SK-N-SH (cell line): ENCODE measurements around the gene TNFAIP3. TPM values are rescaled to one million over a fixed set of nuclear protein-coding genes. Genes with fewer than 3 reads are reported as not detected.

Experiments
- CTCF ChIA-PET: fragments of 300-600, 350-600 bp; formaldehyde crosslinking; extraction: SDS; loops from one replicate; lab custom pipeline; 2021; lab: Yijun Ruan, JAX
- POLR2A ChIA-PET: fragments of 350-600 bp; sonication (Branson Sonifier 250); formaldehyde crosslinking; extraction: SDS; loops from one replicate; lab custom pipeline; 2020; ENCODE audit warnings: antibody characterized with exemption, inconsistent platforms; lab: Yijun Ruan, JAX
- DNase-seq: peaks from one replicate; pipeline ENCODE4 v3.0.0; 2012
- H2AFZ ChIP-seq: fragments of 200-600 bp; sonication (generic); 2 replicates; pipeline ENCODE4 v1.8.1; 2016; ENCODE audit warnings: antibody characterized with exemption, mild to moderate bottlenecking, low read depth
- H3F3A ChIP-seq: fragments of 200-600 bp; sonication (generic); replicated peaks from 2 replicates; pipeline ENCODE3; 2016; ENCODE audit warnings: antibody characterized with exemption, mild to moderate bottlenecking; ENCODE audit not compliant: insufficient read depth
- H3K27ac ChIP-seq, 2 experiments: fragments of 200-500 bp in 1 of 2; fragments of 200-600 bp in 1 of 2; sonication (Bioruptor generic) in 1 of 2; sonication (generic), shearing (Covaris generic) in 1 of 2; 2 replicates each; pipeline versions ENCODE4 v1.5.1 to v1.6.1; 2014 to 2016; ENCODE audit warnings: low read depth in 2 of 2, inconsistent platforms in 1 of 2, low read length in 1 of 2, mild to moderate bottlenecking in 1 of 2, mixed read lengths in 1 of 2
- H3K27me3 ChIP-seq: fragments of 200-600 bp; sonication (generic), shearing (Covaris generic); 2 replicates; pipeline ENCODE4 v1.6.1; 2016; ENCODE audit warnings: mixed run types; ENCODE audit not compliant: insufficient read depth
- H3K36me3 ChIP-seq, 2 experiments: fragments of 200-500 bp in 1 of 2; fragments of 200-600 bp in 1 of 2; sonication (Bioruptor generic) in 1 of 2; sonication (generic) in 1 of 2; replicated peaks in 1 of 2; 2 replicates each; pipeline versions ENCODE3 to v1.5.1; 2014 to 2016; ENCODE audit warnings: low read length in 1 of 2, mild to moderate bottlenecking in 1 of 2; ENCODE audit not compliant: insufficient read depth in 2 of 2, control insufficient read depth in 1 of 2
- H3K4me1 ChIP-seq, 2 experiments: fragments of 200-500 bp in 1 of 2; fragments of 200-600 bp in 1 of 2; sonication (Bioruptor generic) in 1 of 2; sonication (generic), shearing (Covaris generic) in 1 of 2; 2 replicates each; pipeline versions ENCODE4 v1.5.1 to v1.6.1; 2014 to 2016; ENCODE audit warnings: low read depth in 1 of 2, low read length in 1 of 2, mixed run types in 1 of 2; ENCODE audit not compliant: insufficient read depth in 2 of 2, control insufficient read depth in 1 of 2
- H3K4me2 ChIP-seq: fragments of 200-600 bp; sonication (generic), shearing (Covaris generic); 2 replicates; pipeline ENCODE4 v1.6.1; 2017; ENCODE audit warnings: mixed run types
- H3K4me3 ChIP-seq, 2 experiments: fragments of 200-500 bp in 1 of 2; fragments of 200-600 bp in 1 of 2; sonication (Bioruptor generic) in 1 of 2; sonication (generic), shearing (Covaris generic) in 1 of 2; 2 replicates each; pipeline versions ENCODE4 v1.5.1 to v1.8.1; 2014 to 2016; ENCODE audit warnings: low read depth in 2 of 2, inconsistent platforms in 1 of 2, low read length in 1 of 2, mild to moderate bottlenecking in 1 of 2, mixed read lengths in 1 of 2, moderate library complexity in 1 of 2
- H3K79me2 ChIP-seq: fragments of 200-600 bp; sonication (generic); 2 replicates; pipeline ENCODE4 v1.8.1; 2017; ENCODE audit warnings: mild to moderate bottlenecking; ENCODE audit not compliant: insufficient read depth
- H3K9ac ChIP-seq: fragments of 200-600 bp; sonication (generic); 2 replicates; pipeline ENCODE4 v1.6.1; 2017; ENCODE audit warnings: mixed run types
- H3K9me2 ChIP-seq: fragments of 200-600 bp; sonication (generic); 2 replicates; pipeline ENCODE4 v1.6.1; 2017; ENCODE audit warnings: mixed run types
- H3K9me3 ChIP-seq: fragments of 200-600 bp; sonication (generic); 2 replicates; pipeline ENCODE4 v1.6.1; 2017; ENCODE audit warnings: mixed run types, mild to moderate bottlenecking, moderate library complexity
- H4K20me1 ChIP-seq: fragments of 200-600 bp; sonication (generic); 2 replicates; pipeline ENCODE4 v1.6.1; 2017; ENCODE audit warnings: mild to moderate bottlenecking, mixed run types; ENCODE audit not compliant: insufficient read depth
- ELF1 ChIP-seq: IDR thresholded peaks from 2 replicates; pipeline ENCODE4 v1.4.0; 2012
- EP300 ChIP-seq, 2 experiments: IDR thresholded peaks; 2 replicates each; pipeline versions ENCODE4 v1.4.0 to v1.6.1; 2012; ENCODE audit warnings: borderline replicate concordance in 1 of 2, low read depth in 1 of 2, low read length in 1 of 2
- FOSL2 ChIP-seq: IDR thresholded peaks from 2 replicates; pipeline ENCODE4 v1.4.0; 2012; ENCODE audit warnings: low read depth, mild to moderate bottlenecking, moderate library complexity, borderline replicate concordance
- FOXJ3 ChIP-seq: sonication (generic); formaldehyde crosslinking; IDR thresholded peaks from 2 replicates; pipeline ENCODE4 v1.5.1; 2020; ENCODE audit warnings: mild to moderate bottlenecking, missing genetic modification reagents
- FOXM1 ChIP-seq: IDR thresholded peaks from 2 replicates; pipeline ENCODE4 v1.4.0; 2012; ENCODE audit warnings: low read depth, mild to moderate bottlenecking
- GABPA ChIP-seq: IDR thresholded peaks from 2 replicates; pipeline ENCODE4 v1.4.0; 2012; ENCODE audit warnings: low read depth, mild to moderate bottlenecking
- GATA2 ChIP-seq: sonication (generic); formaldehyde crosslinking; IDR thresholded peaks from 2 replicates; pipeline ENCODE4 v1.5.0; 2020; ENCODE audit warnings: mild to moderate bottlenecking, missing genetic modification reagents
- JUND ChIP-seq: IDR thresholded peaks from 2 replicates; pipeline ENCODE4 v1.4.0; 2012
- MEF2A ChIP-seq: IDR thresholded peaks from 2 replicates; pipeline ENCODE4 v1.4.0; 2012; ENCODE audit warnings: low read depth, borderline replicate concordance
- NFIC ChIP-seq: IDR thresholded peaks from 2 replicates; pipeline ENCODE4 v1.4.0; 2012; ENCODE audit warnings: borderline replicate concordance
- PBX3 ChIP-seq: IDR thresholded peaks from 2 replicates; pipeline ENCODE4; 2012
- POLR2AphosphoS5 ChIP-seq: IDR thresholded peaks from 2 replicates; pipeline ENCODE4 v1.6.1; 2012; ENCODE audit warnings: low read depth, low read length
- RAD21 ChIP-seq: IDR thresholded peaks from 2 replicates; pipeline ENCODE4 v1.6.1; 2012; ENCODE audit warnings: mild to moderate bottlenecking, low read length
- RCOR1 ChIP-seq: fragments of 150-350 bp; IDR thresholded peaks from 2 replicates; pipeline ENCODE4 v1.6.1; 2017; ENCODE audit warnings: antibody characterized with exemption, low read length
- RXRA ChIP-seq: IDR thresholded peaks from 2 replicates; pipeline ENCODE4 v1.4.0; 2012; ENCODE audit warnings: low read depth, mild to moderate bottlenecking, borderline replicate concordance
- TCF12 ChIP-seq: IDR thresholded peaks from 2 replicates; pipeline ENCODE4 v1.4.0; 2012
- TEAD4 ChIP-seq: IDR thresholded peaks from 2 replicates; pipeline ENCODE4 v1.4.0; 2012; ENCODE audit warnings: mild to moderate bottlenecking, borderline replicate concordance; ENCODE audit not compliant: insufficient read depth
- USF1 ChIP-seq: IDR thresholded peaks from 2 replicates; pipeline ENCODE4 v1.4.0; 2012; ENCODE audit warnings: low read depth, borderline replicate concordance
- ZBTB33 ChIP-seq: IDR thresholded peaks from 2 replicates; pipeline ENCODE4 v1.4.0; 2012; ENCODE audit warnings: low read depth, borderline replicate concordance
- WGBS: methylation state at CpG from one replicate; pipeline ENCODE4 v1.1.6; 2017; ENCODE audit warnings: low lambda C conversion rate; 5-methylcytosine and 5-hydroxymethylcytosine counted together
- polyA plus RNA-seq, 3 experiments: library from polyadenylated mRNA; depleted of rRNA; stranded (reverse); fragments of >200 nt; gene quantifications; 2 replicates each; pipeline ENCODE4 v1.2.3, GENCODE V29; 2012
- TF ChIP-seq, protein P1 (sequence below): fragments of 200-600 bp; sonication (generic); IDR thresholded peaks from 2 replicates; pipeline ENCODE4 v1.6.1; 2017; ENCODE audit warnings: antibody characterized with exemption, mild to moderate bottlenecking, moderate library complexity
- TF ChIP-seq, protein P2 (sequence below): fragments of 150-350 bp; IDR thresholded peaks from 2 replicates; pipeline ENCODE4 v1.6.1; 2016; ENCODE audit warnings: mild to moderate bottlenecking, low read depth, low read length
- TF ChIP-seq, protein P3 (sequence below): IDR thresholded peaks from 2 replicates; pipeline ENCODE4 v1.4.0; 2012; ENCODE audit warnings: low read depth
- TF ChIP-seq, protein P4 (sequence below): fragments of 150-350 bp; IDR thresholded peaks from 2 replicates; pipeline ENCODE4 v1.6.1; 2017; ENCODE audit warnings: antibody characterized with exemption, low read length, low read depth, borderline replicate concordance

TNFAIP3 gene
- polyA plus RNA-seq, 1 of the 3 experiments (the other 2 are of a cell fraction), result 1.0 TPM

DNA sequence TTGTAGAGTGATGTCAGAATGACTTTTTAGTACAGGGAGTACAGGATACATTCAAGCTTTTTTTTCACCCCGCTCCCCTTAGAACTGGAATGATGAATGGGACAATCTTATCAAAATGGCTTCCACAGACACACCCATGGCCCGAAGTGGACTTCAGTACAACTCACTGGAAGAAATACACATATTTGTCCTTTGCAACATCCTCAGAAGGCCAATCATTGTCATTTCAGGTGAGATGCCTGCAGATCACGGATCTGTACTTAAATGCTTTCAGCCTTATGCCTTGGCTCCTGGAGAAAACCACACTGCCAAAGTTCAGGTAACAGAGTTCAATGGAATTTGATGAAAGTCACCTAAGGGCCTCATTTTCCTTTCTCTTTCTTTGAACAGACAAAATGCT lies 8.5 kb downstream of the TNFAIP3 start:
- ChIA-PET POLR2A (no interaction called here), CTCF (interaction anchor here (1.2 to 1.5 kb wide), 2 partner anchors 10 to 12 kb away, joined by 3 to 6 read pairs; no protein-coding TSS in a partner anchor)
- Histone ChIP-seq H3K27ac (no peak overlapping the region), H3K4me1 (no peaks in the 10 kb centered on the region), H3K27me3 (no peaks in the 10 kb centered on the region), H3K36me3 (no peaks in the 10 kb centered on the region), H3K4me2 (no peak overlapping the region), H4K20me1 (no peaks in the 10 kb centered on the region), H3K4me3 (no peak overlapping the region), H3K9ac (no peak overlapping the region), H3K9me2 (no peaks in the 10 kb centered on the region), H2AFZ (no peak overlapping the region), H3K9me3 (no peaks in the 10 kb centered on the region), H3F3A (peaks cover 9% of the 10 kb centered on the region), H3K79me2 (no peaks in the 10 kb centered on the region)
- TF ChIP-seq PBX3, result no peak
- TF ChIP-seq, protein P1, sequence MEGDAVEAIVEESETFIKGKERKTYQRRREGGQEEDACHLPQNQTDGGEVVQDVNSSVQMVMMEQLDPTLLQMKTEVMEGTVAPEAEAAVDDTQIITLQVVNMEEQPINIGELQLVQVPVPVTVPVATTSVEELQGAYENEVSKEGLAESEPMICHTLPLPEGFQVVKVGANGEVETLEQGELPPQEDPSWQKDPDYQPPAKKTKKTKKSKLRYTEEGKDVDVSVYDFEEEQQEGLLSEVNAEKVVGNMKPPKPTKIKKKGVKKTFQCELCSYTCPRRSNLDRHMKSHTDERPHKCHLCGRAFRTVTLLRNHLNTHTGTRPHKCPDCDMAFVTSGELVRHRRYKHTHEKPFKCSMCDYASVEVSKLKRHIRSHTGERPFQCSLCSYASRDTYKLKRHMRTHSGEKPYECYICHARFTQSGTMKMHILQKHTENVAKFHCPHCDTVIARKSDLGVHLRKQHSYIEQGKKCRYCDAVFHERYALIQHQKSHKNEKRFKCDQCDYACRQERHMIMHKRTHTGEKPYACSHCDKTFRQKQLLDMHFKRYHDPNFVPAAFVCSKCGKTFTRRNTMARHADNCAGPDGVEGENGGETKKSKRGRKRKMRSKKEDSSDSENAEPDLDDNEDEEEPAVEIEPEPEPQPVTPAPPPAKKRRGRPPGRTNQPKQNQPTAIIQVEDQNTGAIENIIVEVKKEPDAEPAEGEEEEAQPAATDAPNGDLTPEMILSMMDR, result no peak
- no peak for TF ChIP-seq NFIC
- no peak for TF ChIP-seq GABPA
- TF ChIP-seq RCOR1, result no peak
- TF ChIP-seq TEAD4, result no peak
- no peak for TF ChIP-seq RAD21
- no peak for TF ChIP-seq ZBTB33
- no peak for TF ChIP-seq POLR2AphosphoS5
- no peak for DNase-seq
- 64% methylated on average over 3 of the region's 3 CpGs for WGBS

GRCh38 chr6:137876547-137876946 lies 9.5 kb downstream of the TNFAIP3 start:
- no peaks in the 10 kb centered on the region for H3K79me2 ChIP-seq
- H3K9me2 ChIP-seq, result no peaks in the 10 kb centered on the region
- H3K4me3 ChIP-seq, result no peak overlapping the region
- H3K27me3 ChIP-seq, result no peaks in the 10 kb centered on the region
- no peaks in the 10 kb centered on the region for H4K20me1 ChIP-seq
- H3K27ac ChIP-seq, result no peak overlapping the region
- WGBS, result 82% methylated on average over 2 of the region's 2 CpGs
- H3K4me2 ChIP-seq, result no peak overlapping the region
- DNase-seq, result no peak
- ChIA-PET POLR2A (no interaction called here), CTCF (interaction anchor here (2.6 kb wide), 1 partner anchor 9 kb away, joined by 15 read pairs; the partner anchor contains the start of gene TNFAIP3)
- no peaks in the 10 kb centered on the region for H3K9me3 ChIP-seq
- H3K36me3 ChIP-seq, result no peaks in the 10 kb centered on the region
- H3F3A ChIP-seq, result peaks cover 9% of the 10 kb centered on the region
- no peak overlapping the region for H3K9ac ChIP-seq
- no peak overlapping the region for H2AFZ ChIP-seq
- no peaks in the 10 kb centered on the region for H3K4me1 ChIP-seq
- TF ChIP-seq, protein P2, sequence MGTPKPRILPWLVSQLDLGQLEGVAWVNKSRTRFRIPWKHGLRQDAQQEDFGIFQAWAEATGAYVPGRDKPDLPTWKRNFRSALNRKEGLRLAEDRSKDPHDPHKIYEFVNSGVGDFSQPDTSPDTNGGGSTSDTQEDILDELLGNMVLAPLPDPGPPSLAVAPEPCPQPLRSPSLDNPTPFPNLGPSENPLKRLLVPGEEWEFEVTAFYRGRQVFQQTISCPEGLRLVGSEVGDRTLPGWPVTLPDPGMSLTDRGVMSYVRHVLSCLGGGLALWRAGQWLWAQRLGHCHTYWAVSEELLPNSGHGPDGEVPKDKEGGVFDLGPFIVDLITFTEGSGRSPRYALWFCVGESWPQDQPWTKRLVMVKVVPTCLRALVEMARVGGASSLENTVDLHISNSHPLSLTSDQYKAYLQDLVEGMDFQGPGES, result no peak
- no peak for TF ChIP-seq MEF2A
- TF ChIP-seq, protein P3, sequence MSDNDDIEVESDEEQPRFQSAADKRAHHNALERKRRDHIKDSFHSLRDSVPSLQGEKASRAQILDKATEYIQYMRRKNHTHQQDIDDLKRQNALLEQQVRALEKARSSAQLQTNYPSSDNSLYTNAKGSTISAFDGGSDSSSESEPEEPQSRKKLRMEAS, result no peak
- no peak for TF ChIP-seq FOSL2
- TF ChIP-seq GATA2 (CRISPR knock-in tag), result no peak
- no peak for TF ChIP-seq FOXJ3 (CRISPR knock-in tag)
- TF ChIP-seq RXRA, result no peak
- no peak for TF ChIP-seq ELF1
- TF ChIP-seq RCOR1, result no peak
- no peak for TF ChIP-seq EP300 (IDR thresholded peaks at IDR 0.05; ENCODE audit: borderline replicate concordance in 1 of 2, low read depth in 1 of 2, low read length in 1 of 2)
- TF ChIP-seq JUND, result no peak
- TF ChIP-seq, protein P4, sequence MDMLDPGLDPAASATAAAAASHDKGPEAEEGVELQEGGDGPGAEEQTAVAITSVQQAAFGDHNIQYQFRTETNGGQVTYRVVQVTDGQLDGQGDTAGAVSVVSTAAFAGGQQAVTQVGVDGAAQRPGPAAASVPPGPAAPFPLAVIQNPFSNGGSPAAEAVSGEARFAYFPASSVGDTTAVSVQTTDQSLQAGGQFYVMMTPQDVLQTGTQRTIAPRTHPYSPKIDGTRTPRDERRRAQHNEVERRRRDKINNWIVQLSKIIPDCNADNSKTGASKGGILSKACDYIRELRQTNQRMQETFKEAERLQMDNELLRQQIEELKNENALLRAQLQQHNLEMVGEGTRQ, result no peak
- no peak for TF ChIP-seq USF1
- TF ChIP-seq TCF12, result no peak
- TF ChIP-seq FOXM1, result no peak
- no peak for TF ChIP-seq POLR2AphosphoS5
